ENCODE data around the gene SLAIN1.

DNA sequence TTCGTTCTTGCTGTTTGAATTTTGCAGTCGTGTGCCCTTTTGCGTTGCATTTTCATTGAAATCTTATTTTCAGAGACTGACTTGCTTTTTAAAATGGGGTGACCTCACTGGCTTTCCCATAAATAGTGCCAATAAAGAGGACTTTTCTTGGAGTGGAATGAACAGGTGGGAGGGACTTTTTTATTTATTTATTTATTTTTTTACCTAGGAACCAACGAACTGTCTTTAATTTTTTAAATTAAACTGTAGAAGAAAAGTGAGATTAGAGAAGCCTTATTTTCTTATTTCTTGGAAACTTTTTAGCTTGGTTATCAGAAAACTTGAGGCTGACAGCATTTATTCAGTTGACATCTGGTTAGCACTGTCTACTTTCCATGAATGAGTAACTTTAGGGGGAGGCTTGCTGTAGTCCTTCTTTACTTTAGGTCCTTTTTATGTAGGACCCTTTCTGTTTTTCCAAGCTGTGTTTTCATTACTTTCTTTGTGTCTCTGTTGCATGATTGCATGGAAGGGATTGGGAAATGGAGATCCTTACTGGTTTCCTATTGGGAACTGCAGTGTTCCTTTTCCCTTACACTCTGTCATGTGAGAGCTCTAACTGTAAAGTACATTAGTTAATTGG, 1.7 kb downstream of the SLAIN1 start:
- TF ChIP-seq POLR2A (IDR thresholded peaks at IDR 0.05), result no peak
- TF ChIP-seq POLR2AphosphoS5 (IDR thresholded peaks at IDR 0.05), result no peak
